Loucy (cell line): ENCODE data around the gene NXN.
"Not testable (repeated sequence)": the region's sequence is repeated elsewhere in the genome, so short reads cannot be mapped to it uniquely, and the experiment has no call there.

ENCODE experiments used
- EZH2phosphoT487 ChIP-seq: fragments of 200-600 bp; IDR thresholded peaks from 2 replicates; pipeline ENCODE4 v1.6.1; 2018; ENCODE audit warnings: antibody characterized with exemption, mild to moderate bottlenecking, moderate library complexity, borderline replicate concordance
- TF ChIP-seq, protein P1 (sequence below): fragments of 200-600 bp; sonication (generic); conservative IDR thresholded peaks from 2 replicates; pipeline ENCODE4 v1.5.1; 2014; ENCODE audit warnings: mild to moderate bottlenecking, antibody characterized with exemption, low read length

DNA sequence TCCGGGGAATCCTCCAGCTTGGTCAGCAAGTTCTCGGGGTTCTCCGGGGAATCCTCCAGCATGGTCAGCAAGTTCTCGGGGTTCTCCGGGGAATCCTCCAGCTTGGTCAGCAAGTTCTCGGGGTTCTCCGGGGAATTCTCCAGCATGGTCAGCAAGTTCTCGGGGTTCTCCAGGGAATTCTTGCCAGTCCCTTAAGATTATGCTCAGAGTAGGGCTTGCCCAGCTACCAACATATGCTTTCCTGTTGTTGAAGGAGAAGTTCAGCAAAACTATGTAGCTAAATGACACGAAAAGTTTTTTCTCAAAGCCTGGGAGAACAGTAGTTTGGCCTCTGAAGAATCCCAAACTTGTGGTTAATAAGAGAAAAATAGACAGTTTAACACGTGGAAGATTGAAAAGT lies 112.3 kb downstream of the NXN start:
- TF ChIP-seq, protein P1, sequence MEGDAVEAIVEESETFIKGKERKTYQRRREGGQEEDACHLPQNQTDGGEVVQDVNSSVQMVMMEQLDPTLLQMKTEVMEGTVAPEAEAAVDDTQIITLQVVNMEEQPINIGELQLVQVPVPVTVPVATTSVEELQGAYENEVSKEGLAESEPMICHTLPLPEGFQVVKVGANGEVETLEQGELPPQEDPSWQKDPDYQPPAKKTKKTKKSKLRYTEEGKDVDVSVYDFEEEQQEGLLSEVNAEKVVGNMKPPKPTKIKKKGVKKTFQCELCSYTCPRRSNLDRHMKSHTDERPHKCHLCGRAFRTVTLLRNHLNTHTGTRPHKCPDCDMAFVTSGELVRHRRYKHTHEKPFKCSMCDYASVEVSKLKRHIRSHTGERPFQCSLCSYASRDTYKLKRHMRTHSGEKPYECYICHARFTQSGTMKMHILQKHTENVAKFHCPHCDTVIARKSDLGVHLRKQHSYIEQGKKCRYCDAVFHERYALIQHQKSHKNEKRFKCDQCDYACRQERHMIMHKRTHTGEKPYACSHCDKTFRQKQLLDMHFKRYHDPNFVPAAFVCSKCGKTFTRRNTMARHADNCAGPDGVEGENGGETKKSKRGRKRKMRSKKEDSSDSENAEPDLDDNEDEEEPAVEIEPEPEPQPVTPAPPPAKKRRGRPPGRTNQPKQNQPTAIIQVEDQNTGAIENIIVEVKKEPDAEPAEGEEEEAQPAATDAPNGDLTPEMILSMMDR, result not testable (repeated sequence)
- not testable (repeated sequence) for TF ChIP-seq EZH2phosphoT487
